ENCODE data around the gene TUBG2.

GRCh38 chr17:42697108-42697811 lies 38.2 kb downstream of the TUBG2 start:
- TF ChIP-seq CTCF (IDR thresholded peaks at IDR 0.05): no peak
- TF ChIP-seq POLR2A (IDR thresholded peaks at IDR 0.05): no peak

Data from breast epithelium (tissue), 3 donors.